ENCODE results near the gene MRPS30. TPM values are rescaled to one million over a fixed set of nuclear protein-coding genes. Genes with fewer than 3 reads are reported as not detected.

Gene MRPS30
- polyA plus RNA-seq, 1 donor from 2014 or later = 52.5 TPM

- no peak overlapping the region for H3K9ac ChIP-seq (ENCODE audit: low read length)
- H3F3A ChIP-seq (ENCODE audit: insufficient read depth, low read length, poor library complexity, severe bottlenecking) = no peaks in the 10 kb centered on the region
- no peaks in the 10 kb centered on the region for H3K79me2 ChIP-seq (replicated peaks; ENCODE audit: insufficient read depth, low read length)
- no peak overlapping the region for H3K4me2 ChIP-seq (ENCODE audit: low read length)
- H3K36me3 ChIP-seq (ENCODE audit: insufficient read depth, low read length) = no peaks in the 10 kb centered on the region
- H3K27me3 ChIP-seq (ENCODE audit: insufficient read depth, low read depth, low read length) = no peaks in the 10 kb centered on the region
- no peaks in the 10 kb centered on the region for H3K9me2 ChIP-seq (ENCODE audit: insufficient read depth, low read length)
- H3K27ac ChIP-seq (ENCODE audit: low read length) = no peak overlapping the region
- TF ChIP-seq EZH2 (IDR thresholded peaks at IDR 0.05; ENCODE audit: borderline replicate concordance, insufficient read depth, low read length, poor library complexity, severe bottlenecking) = no peak
- TF ChIP-seq EP300 (conservative IDR thresholded peaks at IDR 0.05; ENCODE audit: poor library complexity, severe bottlenecking) = no peak
- TF ChIP-seq TAF1 (IDR thresholded peaks at IDR 0.05; ENCODE audit: low read depth) = no peak
- no peak for TF ChIP-seq REST (IDR thresholded peaks at IDR 0.05; ENCODE audit: borderline replicate concordance)
- TF ChIP-seq MXI1 (conservative IDR thresholded peaks at IDR 0.05; ENCODE audit: poor library complexity, severe bottlenecking) = no peak
- no peak for TF ChIP-seq POLR2AphosphoS5 (IDR thresholded peaks at IDR 0.05)
- no peak for TF ChIP-seq SMC3 (conservative IDR thresholded peaks at IDR 0.05; ENCODE audit: poor library complexity)
- TF ChIP-seq CTCF (IDR thresholded peaks at IDR 0.05; ENCODE audit: poor library complexity, severe bottlenecking) = no peak
- no peak for TF ChIP-seq RAD21 (conservative IDR thresholded peaks at IDR 0.05)
- H3K9me3 ChIP-seq (ENCODE audit: low read length) = no peaks in the 10 kb centered on the region
- H3K4me3 ChIP-seq (ENCODE audit: low read length) = no peak overlapping the region
- no peaks in the 10 kb centered on the region for H4K20me1 ChIP-seq (ENCODE audit: insufficient read depth)
- no peak overlapping the region for H2AFZ ChIP-seq (ENCODE audit: low read depth, low read length)
Observed at GRCh38 chr5:44797841-44798240, 10.9 kb upstream of the MRPS30 start.

- no peak overlapping the region for H3K4me2 ChIP-seq (ENCODE audit: low read length)
- H4K20me1 ChIP-seq (ENCODE audit: insufficient read depth) = no peaks in the 10 kb centered on the region
- H3K9me2 ChIP-seq (ENCODE audit: insufficient read depth, low read length) = no peaks in the 10 kb centered on the region
- TF ChIP-seq RAD21 (conservative IDR thresholded peaks at IDR 0.05) = no peak
- TF ChIP-seq TAF1 (IDR thresholded peaks at IDR 0.05; ENCODE audit: low read depth) = no peak
- no peak for TF ChIP-seq SMC3 (conservative IDR thresholded peaks at IDR 0.05; ENCODE audit: poor library complexity)
- no peak for TF ChIP-seq EP300 (conservative IDR thresholded peaks at IDR 0.05; ENCODE audit: poor library complexity, severe bottlenecking)
- no peak for TF ChIP-seq EZH2 (IDR thresholded peaks at IDR 0.05; ENCODE audit: borderline replicate concordance, insufficient read depth, low read length, poor library complexity, severe bottlenecking)
- no peak for TF ChIP-seq CTCF (IDR thresholded peaks at IDR 0.05; ENCODE audit: poor library complexity, severe bottlenecking)
- no peak for TF ChIP-seq REST (IDR thresholded peaks at IDR 0.05; ENCODE audit: borderline replicate concordance)
- TF ChIP-seq MXI1 (conservative IDR thresholded peaks at IDR 0.05; ENCODE audit: poor library complexity, severe bottlenecking) = no peak
- no peak for TF ChIP-seq POLR2AphosphoS5 (IDR thresholded peaks at IDR 0.05)
- no peaks in the 10 kb centered on the region for H3F3A ChIP-seq (ENCODE audit: insufficient read depth, low read length, poor library complexity, severe bottlenecking)
- H3K4me3 ChIP-seq (ENCODE audit: low read length) = no peak overlapping the region
- H3K9me3 ChIP-seq (ENCODE audit: low read length) = no peaks in the 10 kb centered on the region
- no peak overlapping the region for H2AFZ ChIP-seq (ENCODE audit: low read depth, low read length)
- no peaks in the 10 kb centered on the region for H3K79me2 ChIP-seq (replicated peaks; ENCODE audit: insufficient read depth, low read length)
- H3K36me3 ChIP-seq (ENCODE audit: insufficient read depth, low read length) = no peaks in the 10 kb centered on the region
- H3K27ac ChIP-seq (ENCODE audit: low read length) = no peak overlapping the region
- no peak overlapping the region for H3K9ac ChIP-seq (ENCODE audit: low read length)
- no peaks in the 10 kb centered on the region for H3K27me3 ChIP-seq (ENCODE audit: insufficient read depth, low read depth, low read length)
Observed at GRCh38 chr5:44801992-44802391, 6.8 kb upstream of the MRPS30 start.
